ENCODE data around the gene P2RX7. TPM values are rescaled to one million over a fixed set of nuclear protein-coding genes. Genes with fewer than 3 reads are reported as not detected.

P2RX7 gene
- total and polyA plus RNA-seq, 2 donors (not counting 3 experiments of a cell fraction or from before 2014, with no cell fraction given): 1.3 to 8.1 TPM

GRCh38 chr12:121120989-121121755 lies 11.5 kb upstream of the P2RX7 start:
- DNase-seq (ENCODE audit: low read depth, low spot score): no peak
- intact Hi-C loops (cut with micrococcal nuclease): no loop called here
- POLR2A ChIA-PET: no interaction called here
- dilution Hi-C loops (cut with MboI; ENCODE audit: extremely low pct_ligation_motif_present, low sequenced_read_pairs): no loop called here
- Histone ChIP-seq H3K9ac (replicated peaks; ENCODE audit: extremely low read depth, insufficient read depth, low read length) (no peak overlapping the region), H3K9me3 (replicated peaks; ENCODE audit: control insufficient read depth, insufficient read depth, low read length) (no peaks in the 10 kb centered on the region), H4K20me1 (replicated peaks; ENCODE audit: control insufficient read depth, extremely low read depth, insufficient read depth, low read length) (no peaks in the 10 kb centered on the region), H3K79me2 (ENCODE audit: control insufficient read depth, insufficient read depth, low read length) (no peaks in the 10 kb centered on the region), H3K4me1 (ENCODE audit: control insufficient read depth, extremely low read depth, insufficient read depth, low read length) (peaks cover 8% of the 10 kb centered on the region), H3K27me3 (ENCODE audit: control insufficient read depth in 2 of 2, insufficient read depth in 2 of 2, low read length in 2 of 2) (no peaks in the 10 kb centered on the region), H3K4me2 (ENCODE audit: insufficient read depth, low read length) (no peak overlapping the region), H3K36me3 (ENCODE audit: control insufficient read depth in 2 of 2, extremely low read depth in 1 of 2, insufficient read depth in 2 of 2, low read length in 2 of 2) (no peaks in the 10 kb centered on the region), H3K9me1 (replicated peaks; ENCODE audit: control insufficient read depth, extremely low read depth, insufficient read depth, low read length) (no peaks in the 10 kb centered on the region), H3K27ac (ENCODE audit: insufficient read depth, low read depth, low read length) (no peak overlapping the region), H2AFZ (ENCODE audit: low read depth, low read length) (no peak overlapping the region), H3K4me3 (replicated peaks in 1 of 3; ENCODE audit: insufficient read depth in 1 of 3, low read depth in 1 of 3, low read length in 3 of 3) (no peak overlapping the region)
- CTCF ChIA-PET: no interaction called here
- no peak for TF ChIP-seq EZH2 (IDR thresholded peaks at IDR 0.05; ENCODE audit: borderline replicate concordance, low read depth, low read length, severe bottlenecking)
- BruUV-seq (replicated peaks): no TSS peak
- no peak for FAIRE-seq

GRCh38 chr12:121121805-121122204 lies 10.9 kb upstream of the P2RX7 start:
- H3K4me1 ChIP-seq (ENCODE audit: control insufficient read depth, extremely low read depth, insufficient read depth, low read length): peaks cover 8% of the 10 kb centered on the region
- no peak overlapping the region for H3K9ac ChIP-seq (replicated peaks; ENCODE audit: extremely low read depth, insufficient read depth, low read length)
- no TSS peak for BruUV-seq (replicated peaks)
- H4K20me1 ChIP-seq (replicated peaks; ENCODE audit: control insufficient read depth, extremely low read depth, insufficient read depth, low read length): no peaks in the 10 kb centered on the region
- no peak overlapping the region for H3K4me3 ChIP-seq (replicated peaks in 1 of 3; ENCODE audit: insufficient read depth in 1 of 3, low read depth in 1 of 3, low read length in 3 of 3)
- intact Hi-C loops (cut with micrococcal nuclease) (no loop called here), dilution Hi-C loops (cut with MboI; ENCODE audit: extremely low pct_ligation_motif_present, low sequenced_read_pairs) (no loop called here)
- no peak overlapping the region for H3K27ac ChIP-seq (ENCODE audit: insufficient read depth, low read depth, low read length)
- CTCF ChIA-PET: interaction anchor here (0.7 kb wide), 1 partner anchor 209 kb away, joined by 3 read pairs; no protein-coding TSS in a partner anchor
- no peaks in the 10 kb centered on the region for H3K9me3 ChIP-seq (replicated peaks; ENCODE audit: control insufficient read depth, insufficient read depth, low read length)
- no peaks in the 10 kb centered on the region for H3K27me3 ChIP-seq (ENCODE audit: control insufficient read depth in 2 of 2, insufficient read depth in 2 of 2, low read length in 2 of 2)
- FAIRE-seq: peak; percentile 47
- no peak for DNase-seq (ENCODE audit: low read depth, low spot score)
- H3K36me3 ChIP-seq (ENCODE audit: control insufficient read depth in 2 of 2, extremely low read depth in 1 of 2, insufficient read depth in 2 of 2, low read length in 2 of 2): no peaks in the 10 kb centered on the region
- H3K79me2 ChIP-seq (ENCODE audit: control insufficient read depth, insufficient read depth, low read length): no peaks in the 10 kb centered on the region
- TF ChIP-seq POLR2AphosphoS5 (IDR thresholded peaks at IDR 0.05; ENCODE audit: insufficient read depth, low read depth, low read length) (no peak), POLR2A (IDR thresholded peaks at IDR 0.05; ENCODE audit: low read depth, low read length) (no peak), MYC (IDR thresholded peaks at IDR 0.05; ENCODE audit: low read depth, low read length) (no peak), FOS (IDR thresholded peaks at IDR 0.05; ENCODE audit: borderline replicate concordance, insufficient read depth, low read length) (no peak), JUN (IDR thresholded peaks at IDR 0.05; ENCODE audit: borderline replicate concordance, insufficient read depth, insufficient read length, low read depth) (no peak), MAX (IDR thresholded peaks at IDR 0.05; ENCODE audit: insufficient read depth, insufficient read length) (no peak), EZH2 (IDR thresholded peaks at IDR 0.05; ENCODE audit: borderline replicate concordance, low read depth, low read length, severe bottlenecking) (no peak), GATA2 (IDR thresholded peaks at IDR 0.05; ENCODE audit: insufficient read depth, insufficient read length, low read depth, low read length) (no peak)
- TF ChIP-seq, protein P1, sequence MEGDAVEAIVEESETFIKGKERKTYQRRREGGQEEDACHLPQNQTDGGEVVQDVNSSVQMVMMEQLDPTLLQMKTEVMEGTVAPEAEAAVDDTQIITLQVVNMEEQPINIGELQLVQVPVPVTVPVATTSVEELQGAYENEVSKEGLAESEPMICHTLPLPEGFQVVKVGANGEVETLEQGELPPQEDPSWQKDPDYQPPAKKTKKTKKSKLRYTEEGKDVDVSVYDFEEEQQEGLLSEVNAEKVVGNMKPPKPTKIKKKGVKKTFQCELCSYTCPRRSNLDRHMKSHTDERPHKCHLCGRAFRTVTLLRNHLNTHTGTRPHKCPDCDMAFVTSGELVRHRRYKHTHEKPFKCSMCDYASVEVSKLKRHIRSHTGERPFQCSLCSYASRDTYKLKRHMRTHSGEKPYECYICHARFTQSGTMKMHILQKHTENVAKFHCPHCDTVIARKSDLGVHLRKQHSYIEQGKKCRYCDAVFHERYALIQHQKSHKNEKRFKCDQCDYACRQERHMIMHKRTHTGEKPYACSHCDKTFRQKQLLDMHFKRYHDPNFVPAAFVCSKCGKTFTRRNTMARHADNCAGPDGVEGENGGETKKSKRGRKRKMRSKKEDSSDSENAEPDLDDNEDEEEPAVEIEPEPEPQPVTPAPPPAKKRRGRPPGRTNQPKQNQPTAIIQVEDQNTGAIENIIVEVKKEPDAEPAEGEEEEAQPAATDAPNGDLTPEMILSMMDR (IDR thresholded peaks at IDR 0.05; ENCODE audit: extremely low read depth in 1 of 2, insufficient read depth in 1 of 2, low read depth in 1 of 2, low read length in 2 of 2): no peak
- no peak overlapping the region for H2AFZ ChIP-seq (ENCODE audit: low read depth, low read length)
- POLR2A ChIA-PET: no interaction called here
- no peak overlapping the region for H3K4me2 ChIP-seq (ENCODE audit: insufficient read depth, low read length)
- H3K9me1 ChIP-seq (replicated peaks; ENCODE audit: control insufficient read depth, extremely low read depth, insufficient read depth, low read length): no peaks in the 10 kb centered on the region

Data from endothelial cell of umbilical vein (primary cell).